Measurements from ENCODE around the gene PPP1R9B. TPM values are rescaled to one million over a fixed set of nuclear protein-coding genes. Genes with fewer than 3 reads are reported as not detected.
A peak's percentile ranks its signal among the peaks of the same experiment; 100 is the strongest.

PPP1R9B gene
- total RNA-seq, 1 donor from 2014 or later = 40.5 TPM

DNA sequence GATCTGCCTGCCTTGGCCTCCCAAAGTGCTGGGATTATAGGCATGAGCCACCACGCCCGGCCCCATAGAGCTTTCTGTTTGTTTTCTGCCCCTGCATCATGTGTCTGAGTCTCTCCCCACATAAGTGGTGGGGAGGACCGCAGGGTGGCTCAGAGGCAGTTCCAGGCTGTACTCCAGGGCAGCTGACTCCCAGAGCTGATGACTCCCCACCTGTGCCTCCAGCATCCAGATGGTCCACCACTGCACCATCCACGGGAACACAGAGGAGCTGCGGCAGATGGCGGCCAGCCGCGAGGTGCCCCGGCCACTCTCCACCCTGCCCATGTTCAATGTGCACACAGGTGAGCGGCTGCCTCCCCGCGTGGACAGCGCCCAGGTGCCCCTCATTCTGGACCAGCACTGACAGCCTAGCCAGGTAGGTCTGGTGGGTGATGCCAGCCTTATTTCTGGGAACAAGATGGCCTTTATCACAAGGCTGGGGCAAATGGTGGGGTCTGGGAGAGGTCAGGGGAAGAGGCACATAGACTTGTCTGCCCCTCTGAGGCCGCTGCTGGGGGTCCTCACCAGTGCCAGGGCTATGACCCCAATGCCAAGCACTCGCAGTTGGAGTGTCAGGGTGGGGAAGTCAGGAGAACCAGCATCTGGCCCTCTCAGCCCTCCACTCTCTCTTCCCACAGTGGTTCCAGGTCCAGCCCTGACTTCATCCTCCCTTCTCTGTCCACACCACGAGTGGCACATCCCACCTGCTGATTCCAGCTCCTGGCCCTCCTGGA is 24.7 kb upstream of the PPP1R9B start:
- peak; percentile 55 for DNase-seq (ENCODE audit: low read depth)

DNA sequence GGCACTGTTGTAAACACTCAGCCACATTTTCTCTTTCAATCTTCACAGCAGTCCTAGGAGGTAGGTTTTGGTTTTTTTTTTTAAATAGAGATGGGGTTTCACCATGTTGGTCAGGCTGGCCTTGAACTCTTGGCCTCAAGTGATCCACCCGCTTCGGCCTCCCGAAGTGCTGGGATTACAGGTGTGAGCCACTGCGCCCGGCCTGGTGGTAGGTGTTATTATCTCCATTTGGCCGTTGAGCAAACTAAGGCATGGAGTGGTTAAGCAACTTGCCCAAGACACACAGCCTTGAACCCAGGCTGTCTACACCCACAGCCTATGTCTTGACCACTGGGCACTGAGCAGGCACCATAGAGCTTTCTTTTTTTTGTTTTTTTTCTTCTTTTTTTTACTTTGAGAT is 24.0 kb upstream of the PPP1R9B start:
- no peak for DNase-seq (ENCODE audit: low read depth)

DNA sequence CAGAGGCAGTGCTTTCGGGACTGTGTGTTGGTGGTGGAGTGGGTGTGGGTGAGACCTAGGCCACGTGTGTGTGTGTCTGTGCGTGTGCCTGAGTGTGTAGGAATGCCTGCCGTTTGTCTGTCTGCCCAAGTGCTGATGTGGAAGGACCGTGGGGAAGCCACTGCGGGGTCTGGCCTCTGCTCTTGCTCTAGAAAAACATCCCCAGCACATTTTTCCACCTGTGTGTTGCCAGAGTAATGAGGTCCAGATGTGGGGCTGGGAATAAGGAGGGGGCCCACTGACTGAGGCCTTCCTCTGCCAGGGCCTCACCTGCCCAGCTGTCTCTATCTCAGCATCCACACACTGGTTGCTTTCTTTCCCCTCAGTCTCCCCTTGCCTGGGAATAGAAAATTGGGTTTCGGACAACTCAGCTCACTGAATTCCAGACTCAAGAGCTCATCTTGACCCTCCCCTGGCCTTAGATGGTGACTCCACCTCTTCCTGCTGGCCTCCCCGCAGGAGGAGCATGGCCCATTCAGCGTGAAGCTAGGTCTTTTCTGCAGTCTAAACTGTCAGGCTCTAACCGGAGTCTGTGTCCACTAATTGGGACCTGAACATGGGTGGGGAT is 23.0 kb upstream of the PPP1R9B start:
- peak; percentile 77 for DNase-seq (ENCODE audit: low read depth)

DNA sequence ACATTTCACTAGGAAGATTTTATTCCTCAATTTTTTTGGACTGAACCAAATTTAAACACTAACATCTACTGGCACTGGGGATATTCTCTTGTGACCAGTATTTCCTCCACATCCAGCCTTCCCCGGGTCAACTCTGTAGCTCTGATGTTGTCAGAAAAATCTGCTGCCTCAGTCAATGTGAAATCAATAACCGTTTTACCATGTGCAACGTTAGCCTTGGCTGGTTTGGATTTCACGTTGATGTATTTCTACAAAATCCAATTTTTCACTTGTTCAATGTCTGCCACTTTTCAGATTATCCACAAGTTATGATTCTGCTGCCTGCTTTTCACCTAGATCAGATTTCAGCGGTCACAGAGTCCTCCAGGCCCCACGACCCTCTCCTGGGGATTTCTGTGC is 22.5 kb upstream of the PPP1R9B start:
- DNase-seq (ENCODE audit: low read depth) = no peak

DNA sequence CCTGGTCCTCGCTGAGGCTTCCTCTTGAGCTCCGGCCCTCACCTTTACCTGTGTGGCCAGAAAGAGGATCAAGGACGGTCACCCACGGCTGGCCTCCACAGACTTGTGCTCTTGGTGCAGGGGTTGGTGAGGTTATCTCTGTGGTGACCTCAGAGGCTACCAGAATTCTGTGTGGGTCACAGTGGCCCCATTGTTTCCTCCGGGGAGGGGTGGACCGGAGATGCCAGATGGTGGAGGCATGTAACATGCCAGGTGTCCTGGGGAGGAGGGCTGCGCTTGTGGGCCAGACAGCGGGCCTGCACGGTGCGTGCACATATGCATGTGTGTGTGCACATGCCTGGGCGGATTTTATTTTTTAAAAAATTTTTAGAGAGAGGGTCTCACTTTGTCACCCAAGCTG is 21.7 kb upstream of the PPP1R9B start:
- peak; percentile 7 for DNase-seq (ENCODE audit: low read depth)

DNA sequence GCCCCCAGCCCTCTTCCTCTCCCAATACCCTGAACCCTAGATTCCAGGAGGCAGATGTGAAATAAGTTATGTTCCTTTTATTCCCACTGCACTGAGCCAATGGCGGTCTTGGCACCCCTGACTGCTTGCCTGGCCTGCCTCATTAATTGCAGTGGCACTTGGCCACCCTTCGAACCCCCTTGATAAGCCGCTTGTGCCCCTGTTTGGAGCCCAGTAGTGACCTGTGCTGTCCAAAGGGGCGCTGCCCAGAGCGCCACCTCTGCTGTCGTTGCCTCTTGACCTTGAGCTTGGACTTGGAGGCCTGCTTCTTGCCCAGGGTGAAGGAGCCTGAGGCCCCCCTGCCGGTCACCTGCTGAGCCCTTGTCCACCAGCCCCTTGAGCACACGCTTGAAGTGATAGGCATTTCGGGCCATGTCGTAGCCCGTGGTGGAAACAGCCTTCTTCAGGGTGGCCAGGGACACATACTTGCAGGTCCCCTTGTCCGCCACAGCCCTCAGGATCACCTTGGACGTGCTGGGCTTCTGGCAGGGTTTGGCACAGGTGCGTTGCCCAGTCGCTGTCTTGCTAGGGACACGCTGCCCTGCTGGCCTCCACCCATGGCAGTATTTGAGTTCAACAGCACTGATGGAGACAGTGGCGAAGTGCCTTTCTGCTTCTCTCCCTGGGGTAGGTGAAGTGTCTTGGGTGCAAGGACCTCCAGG is 21.0 kb upstream of the PPP1R9B start:
- DNase-seq (ENCODE audit: low read depth) = no peak

DNA sequence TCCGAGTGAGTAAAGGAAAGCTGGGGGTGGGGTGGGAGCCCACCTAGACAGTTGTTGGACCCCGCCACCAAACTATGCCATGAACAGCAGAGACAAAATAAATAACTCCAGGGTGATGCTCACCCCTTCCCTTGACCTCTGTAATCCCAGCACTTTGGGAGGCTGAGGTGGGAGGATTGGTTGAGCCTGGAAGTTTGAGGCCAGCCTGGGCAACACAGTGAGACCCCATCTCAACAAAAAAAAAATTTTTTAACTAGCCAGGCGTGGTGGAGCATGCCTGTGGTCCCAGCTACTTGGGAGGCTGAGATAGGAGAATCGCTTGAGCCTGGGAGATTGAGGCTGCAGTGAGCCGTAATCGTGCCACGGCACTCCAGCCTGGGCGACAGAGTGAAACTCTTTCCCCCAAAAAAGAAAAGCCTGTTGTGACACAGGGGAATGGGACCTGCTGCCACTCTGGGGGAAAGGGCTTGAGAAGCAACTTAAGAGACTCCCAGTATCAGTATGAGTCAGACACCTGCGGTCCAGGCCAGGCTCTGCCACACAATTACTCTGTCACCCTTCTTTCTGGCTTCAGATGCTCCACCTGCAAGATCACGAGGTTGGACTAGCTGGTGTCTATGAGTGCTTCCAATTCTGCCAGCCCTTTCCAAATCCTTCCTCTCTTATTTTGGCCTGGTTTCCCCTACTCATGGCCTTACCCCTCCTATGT is 20.3 kb upstream of the PPP1R9B start:
- DNase-seq (ENCODE audit: low read depth) = no peak

DNA sequence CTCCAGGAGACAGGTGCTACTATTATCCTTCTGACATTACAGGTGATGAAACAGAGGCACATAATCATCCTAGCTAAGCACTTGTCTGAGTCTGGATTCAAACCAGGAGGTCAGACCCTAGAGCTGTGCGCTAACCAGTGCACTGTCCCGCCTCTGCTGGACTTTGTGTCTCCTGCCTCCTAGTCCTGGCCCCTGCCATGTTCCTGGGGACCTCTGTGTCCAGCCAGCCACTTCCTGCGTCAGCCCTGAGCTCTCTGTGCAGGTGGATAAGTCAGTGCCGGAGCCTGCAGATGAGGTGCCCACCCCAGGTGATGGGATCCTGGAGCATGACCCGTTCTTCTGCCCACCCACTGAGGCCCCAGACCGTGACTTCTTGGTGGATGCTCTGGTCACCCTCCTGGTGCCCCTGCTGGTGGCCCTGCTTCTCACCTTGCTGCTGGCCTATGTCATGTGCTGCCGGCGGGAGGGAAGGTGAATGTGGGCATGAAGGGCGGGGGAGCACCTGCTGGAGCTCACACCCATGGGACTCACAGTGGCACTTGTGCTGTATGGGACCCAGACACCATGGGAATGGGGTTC is 19.5 kb upstream of the PPP1R9B start:
- no peak for DNase-seq (ENCODE audit: low read depth)

DNA sequence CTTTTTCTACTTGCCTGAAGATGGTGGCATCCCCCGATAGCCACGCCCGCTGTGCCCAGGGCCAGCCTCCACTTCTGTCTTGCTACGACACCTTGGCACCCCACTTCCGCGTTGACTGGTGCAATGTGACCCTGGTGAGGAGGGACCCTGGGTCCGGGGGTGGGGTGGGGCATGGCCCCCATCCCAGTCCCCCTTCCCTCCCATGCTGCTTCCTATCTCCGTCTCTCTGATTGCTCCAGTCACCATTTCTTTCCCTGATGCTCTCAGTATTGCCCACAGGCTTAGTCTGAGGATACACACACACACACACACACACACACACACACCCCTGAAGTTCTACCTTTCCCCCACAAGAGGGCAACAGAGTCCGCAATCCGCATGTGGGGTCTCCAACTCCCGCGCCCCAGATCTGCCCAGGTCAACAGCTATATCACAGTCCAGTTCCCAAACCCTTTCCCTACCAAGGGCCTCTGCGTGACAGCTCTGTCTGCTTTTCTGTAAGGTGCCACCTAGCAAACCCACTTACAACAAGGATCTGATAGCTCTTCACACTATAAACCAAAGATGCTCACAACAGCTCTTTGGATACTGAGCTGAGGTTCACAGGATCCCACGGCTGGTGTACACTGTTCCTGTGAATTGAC is 18.8 kb upstream of the PPP1R9B start:
- peak; percentile 64 for DNase-seq (ENCODE audit: low read depth)

DNA sequence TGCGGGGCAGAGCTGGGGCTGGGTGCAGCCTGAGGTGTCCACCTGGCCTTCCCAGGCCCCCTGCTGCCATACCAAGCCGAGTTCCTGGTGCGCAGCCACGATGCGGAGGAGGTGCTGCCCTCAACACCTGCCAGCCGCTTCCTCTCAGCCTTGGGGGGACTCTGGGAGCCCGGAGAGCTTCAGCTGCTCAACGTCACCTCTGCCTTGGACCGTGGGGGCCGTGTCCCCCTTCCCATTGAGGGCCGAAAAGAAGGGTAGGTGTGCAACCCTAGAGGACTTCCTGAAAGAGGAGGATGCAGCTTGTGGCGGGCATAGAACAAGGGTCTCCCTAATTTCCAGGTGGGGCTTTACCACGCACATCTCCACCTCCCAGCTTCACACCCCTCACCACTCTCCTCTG is 17.8 kb upstream of the PPP1R9B start:
- no peak for DNase-seq (ENCODE audit: low read depth)

DNA sequence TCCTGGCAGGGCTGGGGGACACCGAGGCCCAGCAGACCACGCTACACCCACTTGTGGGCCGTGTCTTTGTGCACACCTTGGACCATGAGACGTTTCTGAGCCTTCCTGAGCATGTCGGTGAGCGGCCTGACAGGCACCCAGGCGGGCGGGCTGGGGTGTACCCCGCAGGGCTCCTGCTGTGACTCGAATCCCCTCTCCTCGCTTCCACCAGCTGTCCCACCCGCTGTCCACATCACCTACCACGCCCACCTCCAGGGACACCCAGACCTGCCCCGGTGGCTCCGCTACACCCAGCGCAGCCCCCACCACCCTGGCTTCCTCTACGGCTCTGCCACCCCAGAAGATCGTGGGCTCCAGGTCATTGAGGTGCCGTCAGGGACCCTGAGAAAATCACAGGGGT is 16.9 kb upstream of the PPP1R9B start:
- DNase-seq (ENCODE audit: low read depth) = no peak

DNA sequence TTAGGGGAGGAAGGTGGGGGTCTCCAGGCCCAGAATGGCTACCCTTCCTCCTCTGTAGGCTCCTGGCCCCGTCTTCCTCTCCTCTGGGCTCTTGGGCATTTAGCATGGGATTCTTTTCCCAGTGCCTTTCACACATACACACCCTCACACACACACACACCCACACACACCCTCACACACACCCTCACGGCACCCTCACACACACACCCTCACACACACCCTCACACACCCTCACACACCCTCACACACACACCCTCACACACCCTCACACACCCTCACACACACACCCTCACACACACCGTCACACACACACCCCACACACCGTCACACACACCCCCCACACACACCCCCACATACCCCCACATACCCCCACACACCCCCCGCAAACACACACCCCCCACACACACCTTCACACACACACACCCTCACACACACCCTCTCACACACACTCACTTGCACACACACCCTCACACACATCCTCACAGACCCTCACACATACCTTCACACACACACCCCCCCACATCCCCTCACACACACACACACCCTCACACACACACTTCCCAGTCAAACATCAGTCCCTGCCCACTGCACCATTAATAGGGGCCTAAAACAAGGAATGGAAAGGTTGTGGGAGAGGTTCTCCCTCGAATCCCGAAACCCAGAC is 16.2 kb upstream of the PPP1R9B start:
- DNase-seq (ENCODE audit: low read depth) = no peak

DNA sequence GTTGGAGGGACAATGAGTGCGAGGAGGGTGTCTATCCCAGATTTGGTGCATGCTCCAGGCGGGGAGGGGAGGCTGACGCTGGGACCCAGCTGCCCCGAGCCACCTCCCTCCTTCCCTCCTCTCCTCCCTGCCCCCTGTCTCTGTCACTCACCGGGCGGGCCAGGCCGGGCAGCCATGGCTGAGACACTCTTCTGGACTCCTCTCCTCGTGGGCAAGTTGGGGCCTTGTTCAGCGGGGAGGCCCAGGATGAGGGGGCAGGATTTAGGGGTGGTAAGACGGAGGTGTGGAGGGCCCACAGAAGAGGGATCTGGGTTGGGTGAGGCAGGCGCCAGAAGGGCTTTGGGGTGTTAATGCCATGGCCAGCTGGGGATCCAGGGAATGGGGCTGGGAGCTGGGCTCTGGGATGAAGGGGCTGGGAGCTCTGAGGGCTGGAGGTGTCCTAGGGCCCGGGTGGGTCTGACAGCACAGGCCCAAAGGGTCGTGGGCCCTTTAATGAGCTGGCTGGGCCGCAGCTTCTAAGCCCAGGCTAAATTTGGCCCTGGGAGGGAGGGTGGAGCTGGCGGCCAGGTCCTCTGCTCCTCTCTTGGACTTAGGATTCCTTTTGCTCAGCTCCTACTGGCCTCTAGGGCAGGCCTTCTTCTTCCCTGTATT is 15.5 kb upstream of the PPP1R9B start, which contains the start of gene SGCA:
Gene SGCA, plus strand, starts transcription at position 139 of the 651 bp plus-strand sequence. Its CDS starts 36 bp downstream, at position 175.
- peak; percentile 91 for DNase-seq (ENCODE audit: low read depth)

DNA sequence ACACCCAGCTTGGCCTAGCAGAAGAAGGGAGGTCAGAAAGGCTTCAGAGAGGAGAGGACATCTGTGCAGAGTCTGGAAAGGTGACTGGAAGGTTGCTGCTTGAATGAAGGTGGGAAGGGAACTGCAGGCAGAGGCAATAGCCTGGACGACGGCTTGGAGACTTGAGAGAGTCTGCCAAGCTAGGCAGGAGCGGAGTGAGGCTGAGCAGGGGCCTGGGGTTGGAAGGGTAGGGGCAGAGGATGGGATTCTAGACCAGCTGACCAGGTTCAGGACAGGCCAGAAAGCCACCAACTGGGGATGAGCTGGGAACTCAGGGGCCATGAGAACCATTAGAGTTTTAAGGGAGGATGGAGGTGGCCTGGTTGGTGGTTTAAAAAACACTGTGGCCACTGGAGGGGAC is 15.0 kb upstream of the PPP1R9B start:
- no peak for DNase-seq (ENCODE audit: low read depth)

DNA sequence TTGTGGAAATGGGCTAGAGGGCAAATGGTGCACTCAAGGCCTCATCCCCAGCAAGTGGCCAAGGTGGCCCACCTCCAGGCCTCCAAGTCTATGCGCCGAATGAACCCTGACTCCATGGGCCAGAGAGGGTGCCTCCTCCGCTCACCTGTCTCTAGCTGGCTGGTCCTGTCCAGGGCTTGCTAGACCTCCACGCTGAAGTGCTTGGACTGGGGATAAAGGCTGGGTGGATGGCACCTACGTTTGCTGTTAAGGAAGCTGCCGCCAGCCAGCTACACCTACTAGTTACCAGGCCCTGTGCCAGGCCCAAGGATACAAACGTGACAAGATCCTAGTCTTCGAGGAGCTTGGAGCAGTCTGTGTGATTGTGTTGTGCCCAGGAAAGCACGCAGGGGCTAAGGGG is 14.6 kb upstream of the PPP1R9B start:
- DNase-seq (ENCODE audit: low read depth) = no peak

DNA sequence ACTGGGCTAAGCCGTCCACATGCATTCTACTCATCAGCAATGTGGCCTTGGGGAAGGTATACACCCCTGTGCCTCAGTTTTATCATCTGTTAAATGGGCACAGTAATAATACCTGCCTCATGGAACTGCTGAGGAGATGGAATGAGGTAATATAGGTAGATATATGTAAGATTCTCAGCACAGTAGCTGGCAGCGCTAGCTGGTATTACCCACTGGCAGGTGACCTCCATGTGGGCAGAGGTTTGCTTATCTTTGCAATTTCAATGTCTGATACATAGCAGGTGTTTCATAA is 14.2 kb upstream of the PPP1R9B start:
- no peak for DNase-seq (ENCODE audit: low read depth)

DNA sequence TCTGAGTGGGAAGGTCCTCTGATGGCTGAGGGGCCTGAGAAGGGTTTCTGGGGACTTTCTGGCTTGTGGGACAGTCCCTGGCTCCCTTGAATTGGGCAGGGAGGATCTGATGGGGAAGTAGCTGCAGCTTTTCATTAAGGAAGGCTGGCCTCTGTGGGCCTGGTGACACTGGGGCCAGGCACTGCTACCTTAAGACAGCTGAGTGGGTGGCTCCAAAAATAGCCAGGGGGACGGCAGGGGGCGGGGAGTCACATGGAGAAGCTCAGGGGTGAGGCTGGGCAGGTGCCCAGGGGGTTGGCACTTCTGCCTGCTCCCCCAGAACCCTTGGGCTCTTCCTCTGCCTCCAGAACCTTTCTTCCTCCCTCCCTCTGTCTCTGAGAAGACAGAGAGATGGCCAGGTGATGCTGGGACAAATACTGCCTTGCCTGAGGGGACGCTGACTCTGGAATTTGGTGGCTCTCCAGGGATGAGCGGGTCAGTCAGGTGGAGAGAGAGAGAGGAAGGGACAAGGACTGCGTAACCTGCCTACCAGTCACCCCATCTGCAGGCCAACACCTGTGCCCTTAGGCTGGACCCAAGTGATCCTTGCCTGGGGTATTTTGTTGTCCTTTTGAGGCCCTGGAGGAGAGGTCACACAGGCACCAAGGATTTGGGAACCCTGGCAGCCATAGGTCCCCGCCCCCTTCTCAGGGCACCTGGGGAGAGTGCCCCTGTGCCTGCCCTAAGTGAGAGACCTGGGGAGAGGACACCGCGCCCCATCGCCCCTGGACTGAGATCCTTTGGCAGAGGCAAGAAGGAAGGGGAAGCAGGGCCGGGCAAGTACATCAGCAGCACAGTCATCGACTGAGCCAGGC is 13.6 kb upstream of the PPP1R9B start:
- peak; percentile 67 for DNase-seq (ENCODE audit: low read depth)

DNA sequence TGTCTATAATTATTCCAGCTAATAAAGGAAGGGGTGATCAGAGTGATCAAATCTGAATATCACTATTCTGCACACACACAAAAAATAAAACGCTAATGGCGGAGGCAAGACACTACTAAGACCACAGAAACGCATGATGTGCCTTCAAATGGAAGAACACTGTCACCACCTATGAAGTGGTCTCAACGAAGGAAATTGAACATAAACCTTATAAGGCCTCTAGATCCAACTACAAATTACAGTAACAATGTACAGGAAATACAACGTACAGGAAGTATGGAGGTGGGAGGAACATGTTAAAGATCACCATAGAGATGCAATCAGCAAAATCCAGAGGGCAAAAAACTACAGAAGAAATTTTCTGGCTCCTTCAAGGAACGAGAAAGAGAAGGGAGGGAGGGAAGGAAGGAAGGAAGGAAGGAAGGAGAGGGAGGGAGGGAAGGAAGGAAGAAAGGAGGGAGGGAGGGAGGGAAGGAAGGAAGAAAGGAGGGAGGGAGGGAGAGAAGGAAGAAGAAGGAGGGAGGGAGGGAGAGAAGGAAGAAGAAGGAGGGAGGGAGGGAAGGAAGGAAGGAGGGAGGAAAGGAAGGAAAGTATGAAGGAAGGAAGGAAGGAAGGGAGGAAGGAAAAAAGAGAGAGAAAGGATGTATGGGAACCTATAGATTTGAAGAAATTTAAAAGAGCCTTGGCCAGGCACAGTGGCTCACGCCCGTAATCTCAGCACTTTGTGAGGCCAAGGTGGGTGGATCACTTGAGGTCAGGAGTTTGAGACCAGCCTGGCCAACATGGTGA is 12.2 kb upstream of the PPP1R9B start:
- no peak for DNase-seq (ENCODE audit: low read depth)

All from myocyte (in vitro differentiated cells).